NCI-H2196 treated with DMSO at 0.1 percent for 48 hours (cell line): ENCODE data around the gene SRBD1.
A peak's percentile ranks its signal among the peaks of the same experiment; 100 is the strongest.
"Not testable (repeated sequence)": the region's sequence is repeated elsewhere in the genome, so short reads cannot be mapped to it uniquely, and the experiment has no call there.

ENCODE experiments used
- DNase-seq: peaks from one replicate; lab custom pipeline; 2025; ENCODE audit not compliant: unreplicated experiment; lab: John Stamatoyannopoulos, UW

Gene SRBD1

GRCh38 chr2:45432406-45432805, 178.7 kb downstream of the SRBD1 start:
- no peak for DNase-seq

- not testable (repeated sequence) for DNase-seq
Observed at GRCh38 chr2:45426025-45426424, 185.0 kb downstream of the SRBD1 start.

- DNase-seq, result no peak
Observed at GRCh38 chr2:45422921-45423320, 188.1 kb downstream of the SRBD1 start.

GRCh38 chr2:45418532-45418931, 192.5 kb downstream of the SRBD1 start:
- DNase-seq, result no peak

- no peak for DNase-seq
Observed at GRCh38 chr2:45415534-45416123, 195.4 kb downstream of the SRBD1 start.

GRCh38 chr2:45412754-45413379, 198.2 kb downstream of the SRBD1 start:
- DNase-seq, result peak; percentile 9

- DNase-seq, result no peak
Observed at GRCh38 chr2:45409677-45410076, 201.4 kb downstream of the SRBD1 start.

GRCh38 chr2:45406621-45407020, 204.4 kb downstream of the SRBD1 start:
- no peak for DNase-seq

- DNase-seq, result no peak
Observed at GRCh38 chr2:45404807-45405297, 206.2 kb downstream of the SRBD1 start.

- no peak for DNase-seq
Observed at GRCh38 chr2:45403036-45403435, 208.0 kb downstream of the SRBD1 start.

GRCh38 chr2:45401431-45401922, 209.6 kb downstream of the SRBD1 start:
- no peak for DNase-seq

- no peak for DNase-seq
Observed at GRCh38 chr2:45399040-45399784, 211.9 kb downstream of the SRBD1 start.

- no peak for DNase-seq
Observed at GRCh38 chr2:45397292-45397691, 213.8 kb downstream of the SRBD1 start.

GRCh38 chr2:45396671-45397070, 214.4 kb downstream of the SRBD1 start:
- no peak for DNase-seq

- no peak for DNase-seq
Observed at GRCh38 chr2:45394842-45395241, 216.2 kb downstream of the SRBD1 start.

GRCh38 chr2:45394216-45394615, 216.9 kb downstream of the SRBD1 start:
- no peak for DNase-seq

GRCh38 chr2:45391866-45392265, 219.2 kb downstream of the SRBD1 start:
- DNase-seq, result no peak

GRCh38 chr2:45390861-45391260, 220.2 kb downstream of the SRBD1 start:
- DNase-seq, result no peak

GRCh38 chr2:45390441-45390840, 220.6 kb downstream of the SRBD1 start:
- DNase-seq, result no peak

GRCh38 chr2:45388541-45389100, 222.4 kb downstream of the SRBD1 start:
- no peak for DNase-seq

- peak; percentile 21 for DNase-seq
Observed at GRCh38 chr2:45382744-45383143, 228.3 kb downstream of the SRBD1 start.
